ENCODE data around the gene WWOX. TPM values are rescaled to one million over a fixed set of nuclear protein-coding genes. Genes with fewer than 3 reads are reported as not detected.

The WWOX gene
- total RNA-seq, 1 donor from 2014 or later = 18.6 TPM

- Mint-ChIP-seq H3K36me3 (ENCODE audit: low read depth, unreplicated experiment) (no peaks in the 10 kb centered on the region), H3K9me3 (ENCODE audit: unreplicated experiment) (no peaks in the 10 kb centered on the region), H3K27me3 (ENCODE audit: unreplicated experiment) (no peaks in the 10 kb centered on the region), H3K27ac (ENCODE audit: unreplicated experiment) (no peak overlapping the region), H3K4me1 (ENCODE audit: unreplicated experiment) (no peaks in the 10 kb centered on the region), H3K4me3 (ENCODE audit: unreplicated experiment) (no peak overlapping the region)
- TF ChIP-seq CTCF (IDR thresholded peaks at IDR 0.05; ENCODE audit: unreplicated experiment) = no peak
- no peak for DNase-seq (ENCODE audit: low spot score)
These were observed 594.0 kb downstream of the WWOX start for GRCh38 chr16:78693496-78693895.

- no peak for TF ChIP-seq CTCF (IDR thresholded peaks at IDR 0.05; ENCODE audit: unreplicated experiment)
These were observed 595.0 kb downstream of the WWOX start for GRCh38 chr16:78694414-78694813.

GRCh38 chr16:78695391-78695790 lies 595.9 kb downstream of the WWOX start:
- no peak for DNase-seq (ENCODE audit: low spot score)
- no peaks in the 10 kb centered on the region for H3K9me3 Mint-ChIP-seq (ENCODE audit: unreplicated experiment)
- H3K4me3 Mint-ChIP-seq (ENCODE audit: unreplicated experiment) = no peak overlapping the region
- no peaks in the 10 kb centered on the region for H3K36me3 Mint-ChIP-seq (ENCODE audit: low read depth, unreplicated experiment)
- H3K27me3 Mint-ChIP-seq (ENCODE audit: unreplicated experiment) = no peaks in the 10 kb centered on the region
- no peaks in the 10 kb centered on the region for H3K4me1 Mint-ChIP-seq (ENCODE audit: unreplicated experiment)
- no peak overlapping the region for H3K27ac Mint-ChIP-seq (ENCODE audit: unreplicated experiment)
- no peak for TF ChIP-seq CTCF (IDR thresholded peaks at IDR 0.05; ENCODE audit: unreplicated experiment)

More at GRCh38 chr16:78694414-78694813, 595.0 kb downstream of the WWOX start:
- Mint-ChIP-seq H3K4me1 (ENCODE audit: unreplicated experiment) (no peaks in the 10 kb centered on the region), H3K27ac (ENCODE audit: unreplicated experiment) (no peak overlapping the region), H3K27me3 (ENCODE audit: unreplicated experiment) (no peaks in the 10 kb centered on the region), H3K36me3 (ENCODE audit: low read depth, unreplicated experiment) (no peaks in the 10 kb centered on the region), H3K4me3 (ENCODE audit: unreplicated experiment) (no peak overlapping the region), H3K9me3 (ENCODE audit: unreplicated experiment) (no peaks in the 10 kb centered on the region)
- no peak for DNase-seq (ENCODE audit: low spot score)

- no peaks in the 10 kb centered on the region for H3K4me1 Mint-ChIP-seq (ENCODE audit: unreplicated experiment)
- H3K9me3 Mint-ChIP-seq (ENCODE audit: unreplicated experiment) = no peaks in the 10 kb centered on the region
- TF ChIP-seq CTCF (IDR thresholded peaks at IDR 0.05; ENCODE audit: unreplicated experiment) = no peak
- no peak overlapping the region for H3K4me3 Mint-ChIP-seq (ENCODE audit: unreplicated experiment)
- no peaks in the 10 kb centered on the region for H3K36me3 Mint-ChIP-seq (ENCODE audit: low read depth, unreplicated experiment)
- no peak for DNase-seq (ENCODE audit: low spot score)
- no peak overlapping the region for H3K27ac Mint-ChIP-seq (ENCODE audit: unreplicated experiment)
- no peaks in the 10 kb centered on the region for H3K27me3 Mint-ChIP-seq (ENCODE audit: unreplicated experiment)
These were observed 597.3 kb downstream of the WWOX start for GRCh38 chr16:78696797-78697196.

GRCh38 chr16:78697426-78697825 lies 598.0 kb downstream of the WWOX start:
- Mint-ChIP-seq H3K9me3 (ENCODE audit: unreplicated experiment) (no peaks in the 10 kb centered on the region), H3K4me3 (ENCODE audit: unreplicated experiment) (no peak overlapping the region), H3K36me3 (ENCODE audit: low read depth, unreplicated experiment) (no peaks in the 10 kb centered on the region), H3K27me3 (ENCODE audit: unreplicated experiment) (no peaks in the 10 kb centered on the region), H3K27ac (ENCODE audit: unreplicated experiment) (no peak overlapping the region), H3K4me1 (ENCODE audit: unreplicated experiment) (no peaks in the 10 kb centered on the region)
- DNase-seq (ENCODE audit: low spot score) = no peak
- TF ChIP-seq CTCF (IDR thresholded peaks at IDR 0.05; ENCODE audit: unreplicated experiment) = no peak
